Inflammatory macrophage (primary cell): ENCODE measurements around the gene AGMO.

Experiments used
- DNase-seq, 2 donors: peaks; one replicate each; pipeline ENCODE4 v3.0.0-alpha.2; 2020 to 2022
- total RNA-seq, 18 experiments: gene quantifications; one replicate each; lab custom pipeline; 2026; ENCODE audit warnings: mixed read lengths in 6 of 18, inconsistent platforms in 2 of 18; lab: John Stamatoyannopoulos, UW

AGMO gene
- total RNA-seq, result 0 to 0.10 (median 0.02) reads per million in 18 experiments

GRCh38 chr7:15561835-15562234 lies at the start of gene AGMO:
AGMO (minus strand) TSS chr7:15562015.
- DNase-seq, result no peak

GRCh38 chr7:15610503-15610902 lies 48.7 kb upstream of the AGMO start:
- no peak for DNase-seq

GRCh38 chr7:15609287-15609686 lies 47.5 kb upstream of the AGMO start:
- no peak for DNase-seq

GRCh38 chr7:15607529-15608210 lies 45.9 kb upstream of the AGMO start:
- DNase-seq, result no peak

- DNase-seq, result no peak
Observed at GRCh38 chr7:15606561-15606960, 44.7 kb upstream of the AGMO start.

- no peak for DNase-seq
Observed at GRCh38 chr7:15604166-15604565, 42.4 kb upstream of the AGMO start.

- no peak for DNase-seq
Observed at GRCh38 chr7:15603124-15603523, 41.3 kb upstream of the AGMO start.

- DNase-seq, result no peak
Observed at GRCh38 chr7:15602236-15602635, 40.4 kb upstream of the AGMO start.

GRCh38 chr7:15601175-15601574 lies 39.4 kb upstream of the AGMO start:
- DNase-seq, result no peak

- DNase-seq, result no peak
Observed at GRCh38 chr7:15600298-15600697, 38.5 kb upstream of the AGMO start.

- no peak for DNase-seq
Observed at GRCh38 chr7:15594461-15594860, 32.6 kb upstream of the AGMO start.

GRCh38 chr7:15593382-15593781 lies 31.6 kb upstream of the AGMO start:
- no peak for DNase-seq

- no peak for DNase-seq
Observed at GRCh38 chr7:15586266-15586665, 24.5 kb upstream of the AGMO start.

- no peak for DNase-seq
Observed at GRCh38 chr7:15584575-15584974, 22.8 kb upstream of the AGMO start.

- DNase-seq, result no peak
Observed at GRCh38 chr7:15582773-15583172, 21.0 kb upstream of the AGMO start.

- no peak for DNase-seq
Observed at GRCh38 chr7:15581352-15581951, 19.6 kb upstream of the AGMO start.

GRCh38 chr7:15580604-15581351 lies 19.0 kb upstream of the AGMO start:
- no peak for DNase-seq

- no peak for DNase-seq
Observed at GRCh38 chr7:15577600-15577999, 15.8 kb upstream of the AGMO start.

GRCh38 chr7:15571301-15571878 lies 9.6 kb upstream of the AGMO start:
- DNase-seq, result no peak

- no peak for DNase-seq
Observed at GRCh38 chr7:15567652-15568051, 5.8 kb upstream of the AGMO start.

GRCh38 chr7:15567036-15567435 lies 5.2 kb upstream of the AGMO start:
- DNase-seq, result no peak

GRCh38 chr7:15566476-15566875 lies 4.7 kb upstream of the AGMO start:
- no peak for DNase-seq

GRCh38 chr7:15560968-15561367 lies 847 bp downstream of the AGMO start:
- DNase-seq, result no peak
